ENCODE measurements around the gene ANKS3.

Gene ANKS3

DNA sequence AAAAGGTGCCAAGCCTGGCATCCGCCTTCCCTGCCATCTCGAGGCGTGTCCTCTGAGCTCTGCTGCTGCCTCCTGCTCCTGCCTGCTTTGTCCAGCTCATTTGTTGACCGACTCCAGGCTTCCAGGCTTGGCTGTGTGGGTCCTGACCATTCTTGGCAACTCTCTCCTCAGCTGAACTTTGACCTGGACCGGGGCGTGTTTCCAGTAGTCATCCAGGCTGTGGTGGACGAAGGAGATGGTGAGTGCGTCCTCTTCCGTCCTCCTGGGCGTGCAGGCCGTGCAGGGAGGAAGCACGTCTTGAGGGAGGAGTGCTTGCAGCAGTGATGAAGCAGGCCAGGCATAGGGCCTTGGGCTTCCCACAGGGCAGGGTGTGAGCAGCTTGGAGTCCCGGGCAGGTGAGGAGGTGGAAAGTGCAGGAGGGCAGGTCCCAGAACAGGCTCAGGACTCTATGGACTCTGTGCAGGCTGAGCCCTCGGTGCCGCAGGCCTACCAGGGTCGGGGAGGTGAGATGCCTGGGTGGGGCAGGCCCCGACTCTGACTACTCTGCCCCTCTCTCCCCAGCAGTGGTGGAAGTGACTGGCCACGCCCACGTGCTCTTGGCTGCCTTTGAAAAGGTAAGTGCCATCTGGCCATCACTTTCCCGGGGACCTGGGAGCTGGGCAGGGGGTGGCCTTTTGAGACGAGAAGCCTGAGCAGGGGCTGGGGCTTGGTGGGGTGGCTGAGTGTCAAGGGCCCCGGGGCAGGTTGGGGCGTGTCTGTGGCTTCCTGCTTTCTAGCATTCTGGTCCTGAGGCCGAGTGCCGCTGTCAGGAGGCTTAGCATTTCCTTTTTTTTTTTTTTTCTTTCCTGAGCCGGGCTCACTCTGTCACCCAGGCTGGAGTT is 69.3 kb downstream of the ANKS3 start:
- DNase-seq, result peak in 1 of 2 donors; percentile 58

DNA sequence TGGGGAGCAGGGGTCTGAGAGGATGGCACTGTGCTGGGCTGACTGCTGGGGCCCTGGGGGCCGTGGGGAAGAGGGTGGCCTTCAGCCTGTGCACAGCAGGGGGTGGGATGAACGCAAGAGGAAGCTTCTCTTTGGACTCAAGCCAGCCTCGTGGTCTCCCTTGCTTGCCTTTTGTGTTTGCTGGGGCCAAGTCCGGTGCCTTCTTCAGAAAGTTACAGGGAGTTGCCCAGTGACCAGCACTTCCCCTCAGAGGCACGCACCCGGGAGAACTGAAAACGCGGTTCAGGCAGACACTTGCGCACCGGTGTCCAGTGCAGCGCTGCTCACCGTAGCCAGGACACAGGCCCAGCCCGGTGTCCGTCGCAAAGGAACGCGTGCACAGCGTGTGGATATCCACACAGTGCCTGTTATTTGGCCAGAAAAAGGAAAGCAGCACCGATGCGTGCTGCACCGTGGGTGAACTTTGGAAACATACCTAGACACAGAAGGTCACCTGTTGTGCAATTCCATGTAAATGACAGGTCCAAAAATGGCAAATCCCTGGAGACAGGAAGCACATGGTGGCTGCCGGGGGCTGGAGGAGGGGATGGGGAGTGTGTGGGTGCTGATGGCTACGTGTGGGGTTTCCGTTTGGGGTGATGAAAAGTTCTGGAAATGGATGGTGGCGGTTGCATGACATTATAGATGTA is 70.2 kb downstream of the ANKS3 start:
- DNase-seq, result peak; percentile 58 to 70

DNA sequence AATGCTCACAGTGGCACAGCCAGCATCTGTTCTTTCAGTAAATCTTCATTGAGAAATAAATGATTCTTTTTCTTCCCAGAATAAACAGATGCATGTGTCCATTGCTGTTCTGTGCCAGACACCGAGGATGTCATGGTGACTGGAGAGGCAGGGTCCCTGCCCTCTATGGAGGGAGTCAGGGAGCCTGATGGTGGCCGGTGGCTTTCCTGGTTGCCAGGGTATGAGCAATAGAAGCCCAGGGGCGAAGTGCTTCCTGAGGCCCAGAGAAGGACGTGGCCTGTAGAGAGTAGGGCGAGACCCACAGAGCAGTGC is 70.7 kb downstream of the ANKS3 start:
- peak in 1 of 2 donors; percentile 58 for DNase-seq

DNA sequence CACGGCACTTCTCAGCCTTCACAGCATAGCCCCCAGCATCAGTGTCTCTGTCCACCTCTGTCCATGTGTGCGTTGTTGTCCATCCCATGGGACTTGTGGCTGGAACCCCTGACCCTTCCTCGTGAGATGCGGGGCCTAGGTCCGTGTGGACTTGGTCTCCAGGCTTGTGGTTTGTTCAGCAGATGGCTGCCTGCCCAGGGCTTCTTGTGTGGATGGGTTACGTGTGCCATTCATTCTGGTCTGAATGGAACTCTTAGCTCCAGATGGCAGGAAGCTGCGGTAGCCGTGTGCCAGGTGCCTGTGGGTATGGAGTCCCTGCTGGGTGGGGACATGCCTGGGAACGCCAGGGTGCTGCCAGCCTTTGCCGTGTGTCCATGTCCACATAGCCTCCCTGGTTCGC is 72.4 kb downstream of the ANKS3 start:
- DNase-seq, result no peak

DNA sequence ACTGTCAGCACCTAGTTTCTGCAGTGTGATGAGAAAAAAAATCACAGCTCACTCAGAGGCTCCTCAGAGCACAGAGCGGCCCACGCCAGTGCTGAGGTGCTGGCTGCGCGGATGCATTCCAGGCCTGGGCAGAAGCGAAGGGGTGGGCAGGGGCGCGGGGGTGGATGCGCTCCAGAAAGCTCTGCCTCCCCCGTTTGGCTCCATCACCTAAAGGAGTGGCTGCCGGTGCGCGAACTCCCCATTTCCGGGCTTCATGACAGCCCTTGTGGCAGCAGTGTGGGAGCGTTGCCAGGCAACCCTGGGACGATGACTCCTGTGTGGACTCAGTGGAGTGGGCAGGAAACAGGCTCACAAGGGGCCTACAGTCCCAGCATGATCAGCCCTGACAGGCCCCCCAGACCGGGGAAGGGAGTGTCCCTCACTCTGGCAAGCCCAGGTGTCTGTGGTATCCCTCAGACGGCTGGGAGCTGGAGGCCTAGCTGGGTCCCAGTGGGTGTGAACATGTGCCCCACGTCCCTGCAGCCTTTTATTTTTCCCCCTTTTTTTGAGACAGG is 73.5 kb downstream of the ANKS3 start:
- DNase-seq, result no peak

DNA sequence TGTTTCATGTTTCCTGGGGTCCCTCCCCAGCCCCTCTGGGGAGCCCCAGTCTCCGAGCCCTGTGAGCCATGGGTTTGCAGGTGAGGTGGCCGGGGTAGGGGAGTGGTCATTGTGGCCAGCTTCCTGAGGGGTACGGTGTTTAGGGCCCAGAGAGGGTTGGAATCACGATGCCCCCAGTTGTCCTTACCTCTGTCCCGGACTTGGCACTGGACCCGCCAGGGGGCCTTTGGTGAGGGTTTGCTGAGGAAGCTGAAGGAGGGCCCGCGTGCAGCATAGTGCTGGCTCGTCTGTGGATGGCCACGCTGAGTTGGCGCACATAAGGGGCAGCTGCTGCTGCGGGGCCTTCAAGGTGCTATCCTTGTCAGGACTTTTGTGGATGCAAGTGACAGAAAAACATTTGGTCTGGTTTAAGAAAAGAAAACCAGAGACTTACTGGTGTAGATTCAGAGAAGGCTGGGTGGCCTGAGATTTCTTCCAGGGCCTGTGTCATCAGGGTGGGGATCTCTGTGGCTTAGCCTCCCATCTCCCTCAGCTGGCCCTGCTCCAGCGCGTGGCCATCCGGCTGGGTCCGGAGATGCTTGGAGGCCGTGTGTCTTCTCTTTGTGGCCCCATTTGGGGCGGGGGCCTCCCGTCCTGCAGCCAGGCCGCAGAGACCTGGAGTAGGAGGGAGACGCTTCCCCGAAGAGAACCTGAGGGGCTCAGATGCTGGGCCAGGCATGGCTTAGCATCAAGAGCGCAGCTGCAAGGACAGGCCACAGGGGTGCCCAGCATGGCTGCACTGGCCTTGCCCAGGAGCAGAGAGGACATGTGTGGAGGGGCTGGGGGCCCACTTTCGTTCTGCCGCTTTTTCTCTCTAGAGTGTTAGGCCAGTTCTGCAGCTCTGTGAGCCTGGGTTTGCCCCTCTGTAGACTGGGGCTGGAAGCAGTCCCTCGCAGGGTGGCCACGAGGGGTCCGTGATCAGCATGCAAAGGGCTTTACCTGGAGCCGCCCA is 74.4 kb downstream of the ANKS3 start:
- no peak for DNase-seq

DNA sequence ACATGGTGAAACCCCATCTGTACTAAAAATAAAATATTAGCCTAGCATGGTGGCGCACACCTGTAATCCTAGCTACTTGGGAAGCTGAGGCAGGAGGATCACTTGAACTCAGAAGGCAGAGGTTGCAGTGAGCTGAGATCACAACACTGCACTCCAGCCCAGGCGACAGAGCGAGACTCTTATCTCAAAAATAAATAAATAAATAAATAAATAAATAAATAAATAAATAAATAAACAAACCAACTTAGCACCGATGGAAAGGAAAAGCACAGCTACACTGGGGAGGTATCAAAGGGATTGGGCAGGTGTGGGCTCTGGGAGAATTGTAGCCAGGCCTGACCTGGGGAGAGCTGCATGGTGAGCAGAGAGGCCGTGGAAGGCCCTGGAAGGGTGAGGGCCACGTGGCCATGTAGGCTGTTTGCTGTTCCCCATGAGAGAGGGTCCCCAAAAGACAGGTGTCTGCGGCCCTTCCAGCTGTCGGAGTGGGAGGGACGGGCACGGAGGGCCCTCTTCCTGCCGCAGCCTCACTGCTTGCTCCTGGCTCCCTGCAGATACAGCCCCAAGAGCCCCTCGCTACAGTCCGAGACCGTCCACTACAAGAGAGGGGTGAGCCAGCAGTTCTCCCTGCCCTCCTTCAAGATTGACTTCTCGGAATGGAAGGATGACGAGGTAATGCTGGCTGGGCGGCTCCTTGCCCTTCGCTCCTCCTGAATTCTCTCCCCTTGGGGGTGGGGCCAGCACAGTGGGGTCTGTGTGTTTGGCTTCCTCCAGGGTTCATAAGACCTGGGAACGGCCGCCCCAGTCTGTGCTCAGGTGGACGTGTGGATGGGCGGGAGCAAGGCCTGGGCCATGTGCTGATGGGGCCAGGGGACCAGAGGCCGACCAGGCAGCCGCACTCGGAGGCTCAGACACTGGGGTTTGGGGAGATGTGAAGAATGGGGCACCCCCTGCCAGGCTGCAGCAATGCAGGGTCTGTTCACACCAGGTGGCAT is 77.1 kb downstream of the ANKS3 start:
- DNase-seq, result no peak

DNA sequence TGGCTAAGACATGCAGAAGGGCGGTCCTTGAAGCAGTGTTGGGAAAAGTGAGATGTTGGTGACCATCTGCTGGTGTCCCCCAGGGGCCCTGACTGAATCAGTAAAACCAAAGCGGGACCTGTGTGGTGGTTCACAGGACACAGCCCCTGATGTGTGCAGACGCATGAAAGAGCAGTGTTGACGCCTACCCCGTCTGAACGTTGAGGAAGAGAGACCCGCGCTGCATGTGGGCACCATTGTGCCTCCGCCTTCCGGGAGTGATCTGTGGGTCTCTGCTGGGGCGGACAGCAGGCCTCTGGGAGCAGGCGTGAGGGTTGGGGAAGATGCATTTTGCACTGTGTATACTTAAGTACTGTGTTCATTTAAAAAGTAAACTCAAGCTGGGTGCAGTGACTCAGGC is 77.8 kb downstream of the ANKS3 start:
- DNase-seq, result no peak

DNA sequence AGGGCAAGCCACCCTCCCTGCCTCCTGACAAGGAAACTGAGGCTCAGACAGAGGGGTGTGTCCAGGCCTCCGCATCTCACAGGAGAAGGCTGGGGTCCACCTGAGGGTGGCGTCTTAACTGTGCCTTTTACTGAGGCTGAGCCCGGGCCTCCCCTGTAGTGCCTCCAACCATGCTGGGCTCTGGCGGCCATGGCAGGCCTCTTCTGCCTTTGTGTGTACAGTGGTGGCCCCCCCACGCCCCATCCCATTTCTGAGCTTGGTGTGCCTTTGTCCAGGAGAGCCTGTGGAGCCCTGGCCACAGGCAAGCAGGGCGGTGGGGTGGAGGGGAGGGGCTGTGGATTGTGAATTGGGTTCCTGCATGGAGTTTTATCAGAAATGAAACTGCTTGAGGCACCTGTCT is 78.3 kb downstream of the ANKS3 start:
- no peak for DNase-seq

DNA sequence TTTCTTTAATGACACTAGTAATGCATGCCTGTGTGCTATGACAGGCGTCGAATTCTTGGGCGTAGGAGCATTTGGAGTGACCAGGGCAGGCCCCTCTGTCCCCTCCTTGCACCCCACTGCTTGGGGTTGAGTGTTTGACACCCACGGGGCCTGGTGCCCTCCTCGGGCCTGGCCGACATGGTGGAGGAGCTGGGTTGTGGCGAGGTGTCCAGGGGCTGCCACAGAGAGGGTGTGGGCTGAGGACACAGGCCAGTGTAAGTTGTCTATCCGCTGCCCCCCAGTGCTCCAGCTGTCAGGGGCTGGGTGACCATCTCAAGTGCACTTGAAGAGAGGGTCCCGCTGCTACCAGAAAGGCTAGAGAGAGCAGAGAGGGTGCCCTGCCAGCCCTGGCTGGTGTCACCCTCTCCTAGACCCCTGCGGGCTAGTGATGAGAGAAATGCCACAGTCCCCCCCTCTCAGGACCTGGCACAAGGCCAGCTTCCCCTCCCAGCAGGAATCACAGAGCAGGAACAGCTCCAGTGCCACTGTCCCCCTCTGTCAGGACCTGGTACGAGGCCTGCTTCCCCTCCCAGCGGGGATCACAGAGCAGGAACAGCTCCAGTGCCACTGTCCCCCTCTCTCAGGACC is 79.0 kb downstream of the ANKS3 start:
- no peak for DNase-seq

DNA sequence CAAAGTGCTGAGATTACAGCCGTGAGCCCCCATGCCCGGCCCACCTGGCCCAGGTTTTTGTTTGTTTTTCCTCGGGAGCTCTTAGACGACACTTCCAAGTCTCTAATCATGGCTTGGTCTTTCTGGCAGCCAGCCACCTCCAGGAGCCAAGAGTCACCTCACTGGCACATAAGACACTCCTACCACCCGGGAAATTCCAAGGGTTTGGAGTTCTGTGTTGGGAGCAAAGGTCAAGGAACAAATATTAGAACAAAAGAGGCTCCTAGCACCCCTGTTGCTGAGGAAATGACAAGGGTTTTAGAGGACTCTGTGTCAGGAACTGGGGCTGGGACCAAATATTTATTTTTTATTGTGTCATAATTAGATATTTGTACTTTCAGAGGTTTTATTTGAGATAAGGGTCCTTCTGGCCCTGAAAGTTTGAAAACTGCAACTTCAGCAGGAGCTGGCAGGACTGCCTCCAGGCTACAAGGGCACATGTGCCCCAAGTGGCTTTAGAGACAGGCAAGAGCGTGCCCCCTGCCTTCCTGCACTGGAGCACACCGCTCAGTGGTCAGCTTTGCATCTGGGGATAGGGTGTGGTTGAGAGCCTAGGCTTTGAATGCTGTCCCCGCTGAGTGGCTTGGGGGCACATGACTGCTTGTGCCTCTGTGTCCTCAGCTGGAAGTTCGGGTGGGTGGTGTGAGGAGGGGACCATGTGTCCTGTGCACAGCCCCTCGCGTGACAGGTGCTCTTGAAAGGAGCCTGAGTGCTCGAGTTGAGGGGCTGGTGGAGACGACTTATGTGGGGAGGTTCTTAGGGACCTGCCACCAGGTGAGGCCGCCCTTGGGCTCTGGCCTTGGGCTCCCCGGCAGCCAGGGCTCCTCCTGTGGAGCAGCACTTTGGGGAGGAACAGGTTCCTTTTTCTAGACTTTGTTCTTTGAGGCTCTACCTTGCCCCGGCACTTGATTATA is 79.8 kb downstream of the ANKS3 start:
- no peak for DNase-seq

DNA sequence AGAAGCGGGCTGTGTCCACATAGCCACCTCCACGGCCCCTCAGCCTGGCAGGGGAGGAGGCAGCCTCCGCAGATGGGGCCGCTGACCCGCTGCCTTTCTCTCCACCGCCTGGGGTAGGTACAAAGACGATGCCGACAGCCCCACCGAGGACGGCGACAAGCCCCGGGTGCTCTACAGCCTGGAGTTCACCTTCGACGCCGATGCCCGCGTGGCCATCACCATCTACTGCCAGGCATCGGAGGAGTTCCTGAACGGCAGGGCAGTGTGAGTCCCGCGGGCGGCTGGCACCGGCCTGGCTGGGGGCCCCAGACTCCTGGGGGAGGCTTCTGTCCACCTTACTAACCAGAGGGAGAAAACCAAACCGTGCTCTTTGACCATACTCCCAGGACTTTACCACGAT is 81.5 kb downstream of the ANKS3 start:
- no peak for DNase-seq

DNA sequence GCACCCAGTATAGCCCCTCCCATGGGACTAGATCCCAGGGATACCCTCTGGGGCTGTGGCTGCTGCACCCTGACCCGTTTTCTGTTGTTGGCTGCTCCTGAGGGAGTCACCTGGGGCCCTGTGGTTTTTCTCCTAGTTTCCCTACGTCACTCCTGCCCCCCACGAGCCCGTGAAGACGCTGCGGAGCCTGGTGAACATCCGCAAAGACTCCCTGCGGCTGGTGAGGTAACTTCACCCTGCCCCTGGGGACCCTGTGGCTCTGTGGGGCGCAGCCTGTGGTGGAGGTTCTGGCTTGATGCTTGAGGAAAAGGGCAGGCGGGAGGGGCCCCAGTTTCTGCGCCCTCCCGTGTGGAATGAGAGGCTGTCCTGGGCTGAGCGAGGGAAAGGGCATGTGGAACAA is 82.2 kb downstream of the ANKS3 start:
- DNase-seq, result no peak

DNA sequence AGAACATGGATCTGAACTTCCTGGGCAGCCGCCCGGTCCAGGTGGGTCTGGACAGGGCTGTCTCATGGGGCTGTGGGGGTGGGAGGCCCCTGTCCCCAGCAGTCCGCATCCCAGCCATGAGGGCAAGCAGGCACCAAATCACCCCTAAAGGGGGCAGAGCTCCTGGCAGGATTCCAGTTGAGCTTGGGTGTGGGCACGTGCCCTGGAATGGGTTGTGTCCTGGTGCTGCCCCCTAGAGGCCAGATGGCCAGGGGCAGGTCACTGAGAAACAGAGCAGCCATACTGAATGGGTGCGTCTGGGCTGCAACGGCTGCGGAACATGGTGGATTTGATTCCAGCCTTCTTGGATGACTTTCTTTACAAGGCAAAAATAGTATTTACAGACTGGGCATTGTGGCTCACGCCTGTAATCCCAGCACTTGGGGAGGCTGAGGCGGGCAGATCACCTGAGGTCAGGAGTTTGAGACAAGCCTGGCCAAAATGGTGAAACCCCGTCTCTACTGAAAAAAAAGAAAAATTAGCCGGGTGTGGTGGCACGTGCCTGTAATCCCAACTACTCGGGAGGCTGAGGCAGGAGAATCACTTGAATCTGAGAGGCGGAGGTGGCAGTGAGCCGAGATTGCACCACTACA is 83.5 kb downstream of the ANKS3 start:
- peak; percentile 17 to 51 for DNase-seq

DNA sequence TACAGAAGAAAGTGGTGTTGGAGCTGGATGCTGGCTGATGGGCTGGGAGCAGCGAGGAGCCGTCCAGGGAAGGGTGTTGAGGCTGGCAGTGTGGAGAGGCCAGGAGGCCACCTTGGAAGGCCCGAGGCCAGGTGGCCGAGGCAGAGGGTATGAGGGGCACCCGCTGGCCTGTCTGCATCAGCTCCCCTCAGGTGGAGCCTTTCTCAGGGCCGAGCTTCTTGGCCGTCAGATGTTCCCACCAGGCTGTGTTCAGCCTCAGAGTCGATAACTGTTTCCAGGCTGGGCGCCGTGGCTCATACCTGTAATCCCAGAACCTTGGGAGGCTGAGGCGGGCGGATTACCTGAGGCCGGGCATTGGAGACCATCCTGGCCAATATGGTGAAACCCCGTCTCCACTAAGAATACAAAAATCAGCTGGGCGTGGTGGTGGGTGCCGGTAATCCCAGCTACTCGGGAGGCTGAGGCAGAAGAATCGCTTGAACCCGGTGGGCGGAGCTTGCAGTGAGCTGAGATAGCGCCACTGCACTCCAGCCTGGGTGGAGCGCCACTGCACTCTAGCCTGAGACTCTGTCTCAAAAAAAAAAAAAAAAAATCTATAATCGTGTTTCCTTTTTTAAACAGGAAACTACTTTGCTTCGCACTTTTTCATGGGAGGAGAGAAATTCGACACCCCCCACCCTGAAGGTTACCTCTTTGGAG is 84.2 kb downstream of the ANKS3 start:
- DNase-seq, result no peak

DNA sequence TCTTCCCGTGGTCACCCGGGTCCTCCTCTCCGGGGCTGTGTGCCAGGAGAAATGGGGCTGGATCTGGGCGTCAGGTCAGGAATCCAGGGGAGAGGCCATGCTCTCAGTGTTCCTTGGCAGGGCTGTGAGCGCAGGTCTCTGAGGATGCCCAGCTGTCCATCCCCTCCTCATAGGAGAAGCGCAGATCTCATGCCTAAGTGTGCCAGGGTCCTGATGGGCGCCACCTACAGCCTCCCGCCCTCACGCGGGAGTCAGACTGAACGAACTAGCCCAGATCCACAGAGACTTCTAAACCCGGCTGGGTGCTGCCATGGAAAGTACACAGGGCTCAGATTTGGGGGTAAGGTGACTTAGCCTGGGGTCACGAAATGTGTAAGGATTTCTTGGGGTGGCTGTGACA is 85.2 kb downstream of the ANKS3 start:
- no peak for DNase-seq

DNA sequence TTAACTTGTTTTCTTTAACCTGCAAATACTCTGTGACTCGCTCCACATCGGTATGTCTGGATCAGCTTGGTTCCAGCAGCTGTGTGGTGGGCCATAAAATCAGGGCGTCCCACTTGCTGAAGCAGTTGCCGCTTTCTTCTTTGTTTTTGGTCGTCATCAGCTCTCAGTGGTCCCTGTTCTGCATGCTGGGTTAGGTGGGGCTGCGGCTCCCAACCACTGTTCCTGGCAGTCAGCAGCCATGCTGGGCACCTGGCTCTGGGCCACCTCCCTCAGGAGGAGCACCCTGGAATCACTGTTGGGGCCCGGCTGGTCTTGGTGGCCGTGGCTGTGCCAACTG is 86.5 kb downstream of the ANKS3 start:
- DNase-seq, result no peak

DNA sequence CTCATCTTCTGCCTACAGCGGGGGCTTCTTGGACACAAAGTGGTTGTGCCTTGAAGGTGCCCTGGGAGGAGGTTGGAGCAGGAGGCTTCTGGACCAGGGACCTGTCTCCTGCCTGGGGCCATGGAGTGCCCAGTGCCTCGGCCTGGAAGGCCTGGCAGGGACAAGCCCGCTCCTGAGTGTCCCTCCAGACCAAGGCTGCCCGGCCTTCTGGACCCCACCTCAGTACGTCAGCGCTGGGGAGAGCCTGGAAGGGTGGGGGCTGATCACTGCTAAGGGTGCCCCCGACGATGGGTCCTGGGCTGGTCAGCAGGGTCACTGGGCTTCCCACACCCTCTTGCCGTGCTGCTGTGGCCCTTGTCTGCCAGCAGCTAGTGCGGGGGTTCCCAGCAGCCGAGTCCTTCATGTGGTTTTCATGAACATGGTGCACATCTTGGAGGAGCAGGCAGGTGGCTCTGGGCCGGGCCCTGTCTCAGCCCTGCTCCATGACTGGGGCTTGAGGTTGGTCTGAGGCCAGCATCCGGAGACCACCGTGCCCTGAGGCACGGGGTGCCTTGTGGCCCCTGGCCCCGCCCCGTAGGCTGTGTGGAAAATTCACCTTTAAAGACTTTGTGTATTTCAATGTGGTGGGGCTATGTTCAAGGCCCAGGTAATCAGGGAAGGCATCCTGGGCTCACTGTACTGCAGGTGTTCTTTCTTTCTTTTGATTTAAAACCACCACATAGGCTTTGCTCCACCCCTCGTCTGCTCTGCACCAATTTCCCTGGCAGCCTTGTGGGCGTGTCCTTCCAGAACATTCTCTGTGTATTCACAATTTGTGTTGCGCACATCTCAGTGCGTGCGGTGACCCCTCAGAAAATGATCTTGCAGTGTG is 87.1 kb downstream of the ANKS3 start:
- DNase-seq, result no peak

Data from bone marrow (tissue), 2 donors.